ENCODE data around the gene LRFN5.

DNA sequence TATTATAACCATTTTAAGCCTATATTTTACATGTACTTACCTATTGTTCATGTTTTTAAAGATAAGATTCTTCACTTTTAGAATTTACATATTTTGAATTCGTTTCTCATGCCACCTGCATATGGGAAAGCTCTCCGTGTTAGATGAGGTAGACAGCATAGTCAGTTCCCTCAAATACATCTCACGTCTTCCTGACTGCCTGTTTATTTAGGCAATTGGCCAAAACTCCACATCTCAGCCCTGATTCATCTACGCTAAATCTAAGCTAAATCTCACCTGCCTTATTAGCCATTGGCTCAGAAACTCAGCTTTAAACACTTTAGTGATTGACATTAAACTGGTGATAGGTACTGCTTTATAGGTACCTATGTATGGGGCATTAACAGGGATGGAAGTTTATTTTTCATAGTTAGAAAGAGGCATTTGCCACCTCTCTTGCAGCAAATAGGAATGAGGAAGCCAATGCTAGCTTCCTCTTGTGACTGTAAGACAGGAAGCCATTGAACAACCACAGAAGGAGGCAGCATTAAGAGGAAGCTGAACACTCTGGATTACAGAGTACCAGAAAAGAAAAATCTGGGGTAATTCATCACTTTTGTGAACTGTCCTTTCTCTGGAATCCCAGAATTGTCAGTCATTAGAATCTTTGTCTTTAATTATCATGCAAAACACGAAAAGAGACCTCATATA lies 111.9 kb downstream of the LRFN5 start:
- TF ChIP-seq CTCF (IDR thresholded peaks at IDR 0.05) = no peak
- no peak for TF ChIP-seq POLR2A (IDR thresholded peaks at IDR 0.05)
